ENCODE data around the gene ROBO1.

The ROBO1 gene

DNA sequence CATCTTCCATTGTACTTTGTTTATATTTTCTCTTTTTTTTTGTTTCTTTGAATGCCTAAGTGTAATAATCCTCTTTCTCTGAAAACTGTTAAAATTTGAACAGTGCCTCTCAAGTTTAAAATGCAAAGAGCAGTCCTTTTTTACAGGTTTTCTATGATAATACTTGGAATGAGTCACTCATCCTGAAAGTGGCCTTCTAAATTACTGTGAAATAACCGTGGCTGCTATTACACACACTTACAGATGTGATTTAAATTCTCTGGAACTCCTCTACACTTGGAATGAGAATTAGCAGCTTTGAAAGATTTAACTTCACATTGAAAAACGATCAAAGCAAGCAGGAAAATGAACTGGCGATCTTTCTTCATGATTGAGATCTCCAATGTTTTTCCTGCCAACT, 105.9 kb downstream of the ROBO1 start:
- no peak overlapping the region for H3K27ac ChIP-seq (ENCODE audit: low read depth, low read length)
- TF ChIP-seq, protein P1, sequence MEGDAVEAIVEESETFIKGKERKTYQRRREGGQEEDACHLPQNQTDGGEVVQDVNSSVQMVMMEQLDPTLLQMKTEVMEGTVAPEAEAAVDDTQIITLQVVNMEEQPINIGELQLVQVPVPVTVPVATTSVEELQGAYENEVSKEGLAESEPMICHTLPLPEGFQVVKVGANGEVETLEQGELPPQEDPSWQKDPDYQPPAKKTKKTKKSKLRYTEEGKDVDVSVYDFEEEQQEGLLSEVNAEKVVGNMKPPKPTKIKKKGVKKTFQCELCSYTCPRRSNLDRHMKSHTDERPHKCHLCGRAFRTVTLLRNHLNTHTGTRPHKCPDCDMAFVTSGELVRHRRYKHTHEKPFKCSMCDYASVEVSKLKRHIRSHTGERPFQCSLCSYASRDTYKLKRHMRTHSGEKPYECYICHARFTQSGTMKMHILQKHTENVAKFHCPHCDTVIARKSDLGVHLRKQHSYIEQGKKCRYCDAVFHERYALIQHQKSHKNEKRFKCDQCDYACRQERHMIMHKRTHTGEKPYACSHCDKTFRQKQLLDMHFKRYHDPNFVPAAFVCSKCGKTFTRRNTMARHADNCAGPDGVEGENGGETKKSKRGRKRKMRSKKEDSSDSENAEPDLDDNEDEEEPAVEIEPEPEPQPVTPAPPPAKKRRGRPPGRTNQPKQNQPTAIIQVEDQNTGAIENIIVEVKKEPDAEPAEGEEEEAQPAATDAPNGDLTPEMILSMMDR (IDR thresholded peaks at IDR 0.05; ENCODE audit: insufficient read depth, low read length, poor library complexity, severe bottlenecking): no peak
- no peak for TF ChIP-seq EZH2phosphoT487 (conservative IDR thresholded peaks at IDR 0.05; ENCODE audit: low read length)

DNA sequence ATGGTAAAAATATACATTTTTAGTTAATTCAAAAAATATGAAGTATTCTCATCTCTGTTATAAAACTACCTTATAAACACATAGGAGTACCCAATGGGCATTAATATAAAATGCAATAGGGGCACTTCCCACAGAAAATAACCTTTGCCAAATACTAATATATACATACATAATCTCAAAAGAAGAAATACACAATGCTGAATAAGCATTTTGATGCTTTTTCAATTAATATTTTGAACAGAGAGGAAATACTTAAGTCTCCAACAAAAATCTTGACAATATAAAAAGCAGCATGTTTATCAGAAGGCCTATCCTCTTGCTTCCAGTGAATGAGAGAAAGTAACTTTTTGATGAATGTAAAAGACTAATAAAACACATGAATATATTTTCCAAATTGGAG, 110.7 kb downstream of the ROBO1 start:
- no peak overlapping the region for H3K9ac ChIP-seq (ENCODE audit: low read length)
- H3F3A ChIP-seq (ENCODE audit: insufficient read depth): no peaks in the 10 kb centered on the region
- no peaks in the 10 kb centered on the region for H4K20me1 ChIP-seq (ENCODE audit: low read depth, low read length)
- H3K4me3 ChIP-seq (ENCODE audit: insufficient read depth, low read length, poor library complexity, severe bottlenecking): no peak overlapping the region
- H2AFZ ChIP-seq (ENCODE audit: low read depth, low read length, severe bottlenecking): no peak overlapping the region
- no peak overlapping the region for H3K27ac ChIP-seq (ENCODE audit: low read depth, low read length)
- no peaks in the 10 kb centered on the region for H3K27me3 ChIP-seq (ENCODE audit: low read length)
- no peaks in the 10 kb centered on the region for H3K9me2 ChIP-seq (replicated peaks; ENCODE audit: insufficient read depth, low read length)
- no peak overlapping the region for H3K4me2 ChIP-seq (ENCODE audit: low read depth, low read length, poor library complexity, severe bottlenecking)
- no peaks in the 10 kb centered on the region for H3K79me2 ChIP-seq (ENCODE audit: insufficient read depth, low read length)
- TF ChIP-seq EZH2phosphoT487 (conservative IDR thresholded peaks at IDR 0.05; ENCODE audit: low read length): no peak
- TF ChIP-seq, protein P1 (IDR thresholded peaks at IDR 0.05; ENCODE audit: insufficient read depth, low read length, poor library complexity, severe bottlenecking): no peak
- H3K9me3 ChIP-seq (ENCODE audit: insufficient read depth, low read length): no peaks in the 10 kb centered on the region
- no peaks in the 10 kb centered on the region for H3K36me3 ChIP-seq (ENCODE audit: low read length)

More for the DNA sequence above, 105.9 kb downstream of the ROBO1 start:
- Histone ChIP-seq H2AFZ (ENCODE audit: low read depth, low read length, severe bottlenecking) (no peak overlapping the region), H3K4me3 (ENCODE audit: insufficient read depth, low read length, poor library complexity, severe bottlenecking) (no peak overlapping the region), H3K79me2 (ENCODE audit: insufficient read depth, low read length) (no peaks in the 10 kb centered on the region), H3K27me3 (ENCODE audit: low read length) (no peaks in the 10 kb centered on the region), H3K9me3 (ENCODE audit: insufficient read depth, low read length) (no peaks in the 10 kb centered on the region), H3K9ac (ENCODE audit: low read length) (no peak overlapping the region), H4K20me1 (ENCODE audit: low read depth, low read length) (no peaks in the 10 kb centered on the region), H3K9me2 (replicated peaks; ENCODE audit: insufficient read depth, low read length) (no peaks in the 10 kb centered on the region), H3K36me3 (ENCODE audit: low read length) (no peaks in the 10 kb centered on the region), H3F3A (ENCODE audit: insufficient read depth) (no peaks in the 10 kb centered on the region), H3K4me2 (ENCODE audit: low read depth, low read length, poor library complexity, severe bottlenecking) (no peak overlapping the region)

DNA sequence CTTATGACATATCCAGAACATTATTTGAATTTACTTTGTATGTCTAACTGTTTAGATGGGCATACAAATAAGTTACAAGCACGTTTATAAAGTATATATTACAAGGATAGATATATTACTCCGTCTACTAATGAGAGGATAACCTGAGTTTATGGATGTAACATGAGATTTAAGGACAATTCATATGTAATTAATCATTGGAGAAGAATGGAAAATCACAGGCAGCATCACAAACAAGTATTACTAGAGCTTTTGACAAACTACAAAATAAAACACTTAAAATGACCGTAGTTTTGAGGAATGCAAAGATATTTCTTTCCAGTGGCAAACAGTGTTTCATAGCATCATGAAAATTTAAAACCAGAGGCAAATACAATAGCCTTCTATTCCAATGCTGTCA, 113.8 kb downstream of the ROBO1 start:
- no peak overlapping the region for H3K4me2 ChIP-seq (ENCODE audit: low read depth, low read length, poor library complexity, severe bottlenecking)

More for the DNA sequence above, 113.8 kb downstream of the ROBO1 start:
- Histone ChIP-seq H2AFZ (ENCODE audit: low read depth, low read length, severe bottlenecking) (no peak overlapping the region), H3K27ac (ENCODE audit: low read depth, low read length) (no peak overlapping the region), H3K4me3 (ENCODE audit: insufficient read depth, low read length, poor library complexity, severe bottlenecking) (no peak overlapping the region), H4K20me1 (ENCODE audit: low read depth, low read length) (no peaks in the 10 kb centered on the region), H3K79me2 (ENCODE audit: insufficient read depth, low read length) (no peaks in the 10 kb centered on the region), H3K9ac (ENCODE audit: low read length) (no peak overlapping the region), H3K9me2 (replicated peaks; ENCODE audit: insufficient read depth, low read length) (no peaks in the 10 kb centered on the region), H3K9me3 (ENCODE audit: insufficient read depth, low read length) (no peaks in the 10 kb centered on the region), H3F3A (ENCODE audit: insufficient read depth) (no peaks in the 10 kb centered on the region), H3K36me3 (ENCODE audit: low read length) (no peaks in the 10 kb centered on the region), H3K27me3 (ENCODE audit: low read length) (no peaks in the 10 kb centered on the region)
- TF ChIP-seq, protein P1 (IDR thresholded peaks at IDR 0.05; ENCODE audit: insufficient read depth, low read length, poor library complexity, severe bottlenecking): no peak
- TF ChIP-seq EZH2phosphoT487 (conservative IDR thresholded peaks at IDR 0.05; ENCODE audit: low read length): no peak
